SK-N-SH (cell line): ENCODE data around the gene ARPC5L. TPM values are rescaled to one million over a fixed set of nuclear protein-coding genes. Genes with fewer than 3 reads are reported as not detected.
A peak's percentile ranks its signal among the peaks of the same experiment; 100 is the strongest.

Experiments used
- CTCF ChIA-PET: fragments of 300-600, 350-600 bp; formaldehyde crosslinking; extraction: SDS; loops from one replicate; lab custom pipeline; 2021; lab: Yijun Ruan, JAX
- POLR2A ChIA-PET: fragments of 350-600 bp; sonication (Branson Sonifier 250); formaldehyde crosslinking; extraction: SDS; loops from one replicate; lab custom pipeline; 2020; ENCODE audit warnings: antibody characterized with exemption, inconsistent platforms; lab: Yijun Ruan, JAX
- DNase-seq: peaks from one replicate; pipeline ENCODE4 v3.0.0; 2012
- H2AFZ ChIP-seq: fragments of 200-600 bp; sonication (generic); 2 replicates; pipeline ENCODE4 v1.8.1; 2016; ENCODE audit warnings: antibody characterized with exemption, mild to moderate bottlenecking, low read depth
- H3F3A ChIP-seq: fragments of 200-600 bp; sonication (generic); replicated peaks from 2 replicates; pipeline ENCODE3; 2016; ENCODE audit warnings: antibody characterized with exemption, mild to moderate bottlenecking; ENCODE audit not compliant: insufficient read depth
- H3K27ac ChIP-seq, 2 experiments: fragments of 200-500 bp in 1 of 2; fragments of 200-600 bp in 1 of 2; sonication (Bioruptor generic) in 1 of 2; sonication (generic), shearing (Covaris generic) in 1 of 2; 2 replicates each; pipeline versions ENCODE4 v1.5.1 to v1.6.1; 2014 to 2016; ENCODE audit warnings: low read depth in 2 of 2, inconsistent platforms in 1 of 2, low read length in 1 of 2, mild to moderate bottlenecking in 1 of 2, mixed read lengths in 1 of 2
- H3K27me3 ChIP-seq: fragments of 200-600 bp; sonication (generic), shearing (Covaris generic); 2 replicates; pipeline ENCODE4 v1.6.1; 2016; ENCODE audit warnings: mixed run types; ENCODE audit not compliant: insufficient read depth
- H3K36me3 ChIP-seq, 2 experiments: fragments of 200-500 bp in 1 of 2; fragments of 200-600 bp in 1 of 2; sonication (Bioruptor generic) in 1 of 2; sonication (generic) in 1 of 2; replicated peaks in 1 of 2; 2 replicates each; pipeline versions ENCODE3 to v1.5.1; 2014 to 2016; ENCODE audit warnings: low read length in 1 of 2, mild to moderate bottlenecking in 1 of 2; ENCODE audit not compliant: insufficient read depth in 2 of 2, control insufficient read depth in 1 of 2
- H3K4me1 ChIP-seq, 2 experiments: fragments of 200-500 bp in 1 of 2; fragments of 200-600 bp in 1 of 2; sonication (Bioruptor generic) in 1 of 2; sonication (generic), shearing (Covaris generic) in 1 of 2; 2 replicates each; pipeline versions ENCODE4 v1.5.1 to v1.6.1; 2014 to 2016; ENCODE audit warnings: low read depth in 1 of 2, low read length in 1 of 2, mixed run types in 1 of 2; ENCODE audit not compliant: insufficient read depth in 2 of 2, control insufficient read depth in 1 of 2
- H3K4me2 ChIP-seq: fragments of 200-600 bp; sonication (generic), shearing (Covaris generic); 2 replicates; pipeline ENCODE4 v1.6.1; 2017; ENCODE audit warnings: mixed run types
- H3K4me3 ChIP-seq, 2 experiments: fragments of 200-500 bp in 1 of 2; fragments of 200-600 bp in 1 of 2; sonication (Bioruptor generic) in 1 of 2; sonication (generic), shearing (Covaris generic) in 1 of 2; 2 replicates each; pipeline versions ENCODE4 v1.5.1 to v1.8.1; 2014 to 2016; ENCODE audit warnings: low read depth in 2 of 2, inconsistent platforms in 1 of 2, low read length in 1 of 2, mild to moderate bottlenecking in 1 of 2, mixed read lengths in 1 of 2, moderate library complexity in 1 of 2
- H3K79me2 ChIP-seq: fragments of 200-600 bp; sonication (generic); 2 replicates; pipeline ENCODE4 v1.8.1; 2017; ENCODE audit warnings: mild to moderate bottlenecking; ENCODE audit not compliant: insufficient read depth
- H3K9ac ChIP-seq: fragments of 200-600 bp; sonication (generic); 2 replicates; pipeline ENCODE4 v1.6.1; 2017; ENCODE audit warnings: mixed run types
- H3K9me2 ChIP-seq: fragments of 200-600 bp; sonication (generic); 2 replicates; pipeline ENCODE4 v1.6.1; 2017; ENCODE audit warnings: mixed run types
- H3K9me3 ChIP-seq: fragments of 200-600 bp; sonication (generic); 2 replicates; pipeline ENCODE4 v1.6.1; 2017; ENCODE audit warnings: mixed run types, mild to moderate bottlenecking, moderate library complexity
- H4K20me1 ChIP-seq: fragments of 200-600 bp; sonication (generic); 2 replicates; pipeline ENCODE4 v1.6.1; 2017; ENCODE audit warnings: mild to moderate bottlenecking, mixed run types; ENCODE audit not compliant: insufficient read depth
- CHD2 ChIP-seq: fragments of 150-350 bp; IDR thresholded peaks from 2 replicates; pipeline ENCODE4 v1.6.1; 2018; ENCODE audit warnings: low read length; ENCODE audit not compliant: partially characterized antibody
- GATA2 ChIP-seq: sonication (generic); formaldehyde crosslinking; IDR thresholded peaks from 2 replicates; pipeline ENCODE4 v1.5.0; 2020; ENCODE audit warnings: mild to moderate bottlenecking, missing genetic modification reagents
- IRF3 ChIP-seq: fragments of 150-350 bp; IDR thresholded peaks from 2 replicates; pipeline ENCODE4 v1.6.1; 2016; ENCODE audit warnings: mild to moderate bottlenecking, low read depth, low read length
- MAX ChIP-seq: IDR thresholded peaks from 2 replicates; pipeline ENCODE4 v1.4.0; 2012; ENCODE audit warnings: low read depth
- MEF2A ChIP-seq: IDR thresholded peaks from 2 replicates; pipeline ENCODE4 v1.4.0; 2012; ENCODE audit warnings: low read depth, borderline replicate concordance
- MXI1 ChIP-seq: IDR thresholded peaks from 2 replicates; pipeline ENCODE4 v1.6.1; 2012; ENCODE audit warnings: mild to moderate bottlenecking, low read depth, low read length, improper control_type of control experiment
- POLR2AphosphoS5 ChIP-seq: IDR thresholded peaks from 2 replicates; pipeline ENCODE4 v1.6.1; 2012; ENCODE audit warnings: low read depth, low read length
- REST ChIP-seq: IDR thresholded peaks from 2 replicates; pipeline ENCODE4 v1.6.1; 2012; ENCODE audit warnings: mild to moderate bottlenecking, low read depth, low read length, moderate library complexity
- RFX5 ChIP-seq: IDR thresholded peaks from 2 replicates; pipeline ENCODE4 v1.6.1; 2012; ENCODE audit warnings: mild to moderate bottlenecking, improper control_type of control experiment, low read length
- SIN3A ChIP-seq: IDR thresholded peaks from 2 replicates; pipeline ENCODE4 v1.6.1; 2012; ENCODE audit warnings: low read depth, mild to moderate bottlenecking, low read length, moderate library complexity, borderline replicate concordance
- TCF12 ChIP-seq: IDR thresholded peaks from 2 replicates; pipeline ENCODE4 v1.4.0; 2012
- USF2 ChIP-seq: fragments of 150-350 bp; IDR thresholded peaks from 2 replicates; pipeline ENCODE4 v1.6.1; 2017; ENCODE audit warnings: antibody characterized with exemption, low read length, low read depth, borderline replicate concordance
- ZBTB33 ChIP-seq: IDR thresholded peaks from 2 replicates; pipeline ENCODE4 v1.4.0; 2012; ENCODE audit warnings: low read depth, borderline replicate concordance
- WGBS: methylation state at CpG from one replicate; pipeline ENCODE4 v1.1.6; 2017; ENCODE audit warnings: low lambda C conversion rate; 5-methylcytosine and 5-hydroxymethylcytosine counted together
- polyA plus RNA-seq, 3 experiments: library from polyadenylated mRNA; depleted of rRNA; stranded (reverse); fragments of >200 nt; gene quantifications; 2 replicates each; pipeline ENCODE4 v1.2.3, GENCODE V29; 2012

The ARPC5L gene
- polyA plus RNA-seq, 1 of the 3 experiments (the other 2 are of a cell fraction) = 73.1 TPM

- TF ChIP-seq REST (no peak), ZBTB33 (no peak), RFX5 (no peak), CHD2 (no peak), TCF12 (peak; percentile 85), IRF3 (no peak), SIN3A (no peak), POLR2AphosphoS5 (no peak)
- TF ChIP-seq, all 33 proteins: peak for 7
Observed at GRCh38 chr9:124818431-124819281, 43.3 kb upstream of the ARPC5L start (continued).

- no peaks in the 10 kb centered on the region for H3K36me3 ChIP-seq
- H3K27me3 ChIP-seq = no peaks in the 10 kb centered on the region
- 90% methylated on average over 10 of the region's 12 CpGs for WGBS
- no peak overlapping the region for H3K27ac ChIP-seq
- TF ChIP-seq MAX (no peak), REST (no peak), MXI1 (no peak), GATA2 (CRISPR knock-in tag) (no peak), MEF2A (no peak), USF2 (no peak)
- TF ChIP-seq, all 33 proteins: peak for 0
- Histone ChIP-seq H3K4me2 (no peak overlapping the region), H3K9me2 (no peaks in the 10 kb centered on the region), H3K4me3 (no peak overlapping the region), H3K9ac (no peak overlapping the region), H2AFZ (no peak overlapping the region), H3F3A (peaks cover 4% of the 10 kb centered on the region), H3K79me2 (no peaks in the 10 kb centered on the region), H4K20me1 (no peaks in the 10 kb centered on the region), H3K4me1 (peaks cover 0 to 8% of the 10 kb centered on the region in 2 experiments; a peak in 1 of 4 replicates), H3K9me3 (no peaks in the 10 kb centered on the region)
- POLR2A ChIA-PET = no interaction called here
- CTCF ChIA-PET = interaction anchor here (1.0 to 5.0 kb wide), 4 partner anchors 19 to 49 kb away, joined by 4 to 21 read pairs (median 6); partner anchors contain the start of gene NR6A1
- DNase-seq = no peak
Observed at GRCh38 chr9:124820698-124821623, 41.0 kb upstream of the ARPC5L start.
